Right lobe of liver (tissue), 4 donors: ENCODE data around the gene ERGIC1.

Experiments
- CTCF ChIP-seq, 4 donors: fragments of 200-600 bp in 3 of 4; fragments of 450-650 bp in 1 of 4; IDR thresholded peaks; one replicate each; pipeline versions ENCODE4 v1.5.1 to v1.8.0; 2016 to 2022; ENCODE audit warnings: antibody characterized with exemption in 4 of 4, mild to moderate bottlenecking in 2 of 4
- POLR2A ChIP-seq: fragments of 450-650 bp; IDR thresholded peaks from one replicate; pipeline ENCODE4 v1.6.1; 2017; ENCODE audit warnings: antibody characterized with exemption, mild to moderate bottlenecking
- donor health status: DM: no; HTN: no; CAD: no.
- donor health status: DM: no; HTN: no; CAD: no.
- donor health status: DM: no; HTN: yes; CAD: no.

GRCh38 chr5:172901012-172901780, 67.1 kb downstream of the ERGIC1 start:
- TF ChIP-seq CTCF (IDR thresholded peaks at IDR 0.05) (no peak), POLR2A (no peak)
